ENCODE data around the gene RPS25.

- TF ChIP-seq GATA2 (IDR thresholded peaks at IDR 0.05; ENCODE audit: low read depth, low read length): no peak
- TF ChIP-seq GATA3 (IDR thresholded peaks at IDR 0.05; ENCODE audit: low read depth, low read length): no peak
Measured at GRCh38 chr11:119046489-119046888, 28.3 kb upstream of the RPS25 start.
